GM18907 (cell line): ENCODE measurements around the gene DCTD.

Experiments used
- ATAC-seq: cut with Tn5 transposase; IDR thresholded peaks from one replicate; pipeline ENCODE4 v1.9.1; 2021; ENCODE audit warnings: mild to moderate bottlenecking, moderate library complexity; ENCODE audit not compliant: unreplicated experiment

The DCTD gene

GRCh38 chr4:182895791-182896292 lies 21.3 kb downstream of the DCTD start:
- no peak for ATAC-seq

- ATAC-seq, result no peak
These were observed 22.4 kb downstream of the DCTD start for GRCh38 chr4:182894681-182895275.

GRCh38 chr4:182893474-182894080 lies 23.6 kb downstream of the DCTD start:
- ATAC-seq, result no peak

GRCh38 chr4:182893047-182893446 lies 24.1 kb downstream of the DCTD start:
- no peak for ATAC-seq

DNA sequence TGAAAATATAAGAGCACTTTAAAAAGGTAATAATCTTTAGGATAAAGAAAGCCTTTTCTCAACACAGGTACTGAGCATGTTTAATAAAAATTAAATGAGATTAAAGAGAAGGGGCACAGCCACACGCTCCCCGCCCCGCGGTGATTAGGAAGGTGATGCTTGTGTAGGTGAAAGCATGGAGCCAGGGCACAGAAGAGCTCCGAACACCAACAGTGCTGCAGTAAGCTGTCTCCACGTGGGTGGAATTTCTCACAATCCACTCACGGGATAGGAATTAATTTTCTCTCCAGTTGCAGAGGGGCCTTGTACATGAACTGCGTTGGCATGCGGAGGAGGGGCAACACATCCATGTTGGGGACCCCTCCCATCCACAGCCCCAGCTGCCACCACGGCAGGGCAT lies 27.0 kb downstream of the DCTD start:
- no peak for ATAC-seq

- ATAC-seq, result no peak
These were observed 28.3 kb downstream of the DCTD start for GRCh38 chr4:182888891-182889290.

- no peak for ATAC-seq
These were observed 30.4 kb downstream of the DCTD start for GRCh38 chr4:182886768-182887167.

DNA sequence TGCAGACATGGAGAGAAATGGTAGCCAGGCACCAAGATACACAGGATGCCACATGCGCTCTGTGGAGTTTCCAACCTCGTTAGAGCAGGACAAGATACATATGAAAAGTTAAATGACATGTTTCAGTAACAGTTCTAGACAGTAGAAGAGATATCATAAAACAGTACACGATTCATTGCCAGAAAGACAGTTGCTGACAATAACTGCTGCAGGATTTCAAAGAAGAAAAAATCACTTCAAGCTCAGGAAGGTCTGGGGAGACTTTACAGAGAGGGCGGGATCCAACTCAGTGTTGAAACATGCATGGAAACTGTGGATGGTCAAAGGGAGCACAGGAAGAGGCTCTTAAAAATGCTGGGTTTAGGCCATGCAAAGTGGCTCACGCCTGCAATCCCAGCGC lies 31.0 kb downstream of the DCTD start:
- no peak for ATAC-seq

- ATAC-seq, result no peak
These were observed 31.5 kb downstream of the DCTD start for GRCh38 chr4:182885738-182886077.

DNA sequence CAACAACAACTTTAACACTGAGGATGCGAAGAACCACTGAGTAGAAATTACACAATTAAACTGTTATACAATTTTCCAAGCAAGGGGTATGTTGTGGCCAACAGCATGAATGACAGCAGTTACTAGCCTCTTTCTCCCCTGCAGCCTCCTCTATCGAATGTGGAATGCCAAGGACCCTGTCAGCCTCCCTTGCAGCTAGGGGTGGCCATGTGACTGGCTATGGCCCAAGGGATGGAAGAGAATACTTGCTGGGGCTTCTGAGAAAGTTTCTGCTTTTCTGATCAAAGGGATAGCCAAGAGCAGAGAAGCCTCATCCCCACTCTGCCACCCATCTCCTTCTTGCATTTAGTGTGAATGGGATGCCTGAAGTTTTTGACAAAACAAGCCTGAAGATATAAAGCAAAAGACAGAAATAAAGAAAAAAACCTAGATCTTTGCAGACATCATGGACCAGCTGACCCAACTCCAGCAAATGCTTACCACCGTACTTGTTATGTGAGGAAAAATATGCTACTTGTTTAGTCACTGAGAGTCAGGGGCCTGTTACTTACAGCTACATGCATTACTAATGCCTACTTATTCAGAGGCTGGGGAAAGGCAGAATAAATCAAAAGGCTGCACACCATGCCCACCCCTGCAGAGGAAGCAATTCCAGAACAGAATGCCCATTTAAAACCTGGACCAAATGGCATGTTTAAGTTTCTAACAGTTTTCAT lies 32.0 kb downstream of the DCTD start:
- no peak for ATAC-seq

DNA sequence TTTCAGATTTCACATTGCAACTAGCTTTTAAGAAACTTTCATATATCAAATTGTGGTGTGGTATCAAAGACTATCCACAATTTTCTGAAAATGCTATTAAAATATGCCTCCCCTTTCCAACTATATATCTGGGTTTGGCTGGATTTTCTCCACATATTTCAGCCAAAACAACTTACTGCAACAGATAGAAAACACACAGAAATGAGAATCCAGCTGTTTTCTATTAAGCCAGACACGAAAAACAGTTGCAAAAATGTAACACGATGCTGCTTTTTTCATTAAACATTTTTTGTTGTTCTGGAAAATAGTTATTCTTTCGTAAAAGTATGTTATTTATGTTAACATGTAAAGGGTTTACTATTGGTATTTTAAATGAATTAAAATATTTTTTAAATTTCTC lies 33.1 kb downstream of the DCTD start:
- ATAC-seq, result no peak

DNA sequence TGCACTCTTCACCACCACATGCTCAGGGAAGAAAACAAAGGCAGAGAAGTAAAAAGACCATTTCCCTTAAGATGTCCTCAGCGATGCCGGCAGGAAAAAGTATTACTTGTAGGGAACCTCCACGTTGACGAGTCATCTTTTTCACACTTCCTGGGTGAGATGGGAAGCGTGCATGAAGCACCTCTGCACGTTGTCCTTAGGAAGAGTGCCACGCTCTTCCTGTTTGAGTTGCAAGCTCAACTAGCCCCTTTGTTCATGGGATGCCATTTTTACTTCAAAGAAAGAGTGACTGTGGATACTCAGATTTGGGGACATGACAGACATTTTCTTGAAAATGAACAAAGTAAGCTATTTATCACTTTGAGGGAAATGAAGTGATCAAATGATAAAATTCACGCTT lies 33.8 kb downstream of the DCTD start:
- ATAC-seq, result no peak

DNA sequence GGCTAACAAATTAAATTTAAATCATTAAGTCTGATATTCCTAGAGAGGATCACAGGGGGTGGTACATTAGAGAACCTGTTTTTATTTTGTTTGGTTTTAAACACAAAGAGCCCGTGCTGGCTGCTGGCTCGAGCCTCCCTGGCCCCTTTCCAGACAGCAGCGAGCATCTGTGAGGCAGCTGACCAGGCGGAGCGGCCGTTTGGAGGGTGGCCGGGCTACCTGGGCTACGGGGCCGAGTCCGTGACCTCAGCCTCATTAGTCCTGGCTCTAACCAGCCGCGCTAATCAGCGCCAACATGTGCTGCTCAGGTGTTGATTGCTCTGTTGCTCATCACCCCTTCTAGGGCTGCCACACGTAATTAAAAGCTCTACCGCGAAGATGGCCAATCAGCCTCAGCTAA lies 35.3 kb downstream of the DCTD start:
- no peak for ATAC-seq

DNA sequence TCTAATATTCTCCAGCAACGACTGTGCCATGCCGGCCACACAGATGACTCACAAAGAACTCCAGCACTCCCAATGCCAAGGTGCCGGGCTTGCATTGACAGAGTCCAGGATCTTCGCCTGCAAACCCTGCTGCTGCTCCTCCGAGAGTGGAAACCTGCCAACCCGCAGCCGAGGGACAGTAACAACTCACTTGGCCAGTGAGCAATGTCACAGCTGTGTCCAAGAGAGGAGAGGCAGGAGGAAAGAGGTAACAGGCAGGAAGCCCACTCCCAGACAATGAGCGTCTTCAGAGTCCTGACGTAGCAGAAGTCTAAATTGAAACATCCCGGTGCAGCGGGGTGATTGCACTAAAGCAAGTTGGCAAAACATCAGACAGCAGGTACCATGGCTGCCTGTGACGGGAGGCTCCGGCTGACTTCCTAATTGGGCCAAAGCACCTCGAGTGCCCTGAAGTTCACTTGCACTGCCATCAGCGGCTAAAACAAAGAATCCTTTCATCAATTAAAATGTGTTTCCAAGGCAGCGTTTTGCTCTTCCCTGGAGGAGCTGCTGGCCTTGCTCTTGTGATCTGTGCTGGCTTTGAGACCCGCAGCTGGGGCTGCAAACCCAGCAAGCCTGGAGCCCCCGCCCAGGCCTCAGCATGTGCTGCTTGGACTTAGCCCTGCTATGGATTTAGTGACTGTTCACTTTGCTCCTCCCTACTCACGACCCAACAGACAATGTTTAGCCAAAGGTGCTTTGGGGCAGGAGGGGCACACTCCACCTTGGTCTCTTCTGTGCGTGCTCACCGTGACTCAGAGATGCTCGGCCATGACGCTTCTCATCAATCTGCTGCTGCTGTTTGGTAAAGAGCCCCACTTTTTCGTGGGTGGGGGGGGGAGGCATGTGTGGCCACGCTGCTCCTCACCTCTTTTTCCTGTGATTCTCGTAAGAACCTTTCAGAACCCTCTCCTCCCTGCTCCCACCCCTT lies 36.5 kb downstream of the DCTD start:
- ATAC-seq, result no peak

DNA sequence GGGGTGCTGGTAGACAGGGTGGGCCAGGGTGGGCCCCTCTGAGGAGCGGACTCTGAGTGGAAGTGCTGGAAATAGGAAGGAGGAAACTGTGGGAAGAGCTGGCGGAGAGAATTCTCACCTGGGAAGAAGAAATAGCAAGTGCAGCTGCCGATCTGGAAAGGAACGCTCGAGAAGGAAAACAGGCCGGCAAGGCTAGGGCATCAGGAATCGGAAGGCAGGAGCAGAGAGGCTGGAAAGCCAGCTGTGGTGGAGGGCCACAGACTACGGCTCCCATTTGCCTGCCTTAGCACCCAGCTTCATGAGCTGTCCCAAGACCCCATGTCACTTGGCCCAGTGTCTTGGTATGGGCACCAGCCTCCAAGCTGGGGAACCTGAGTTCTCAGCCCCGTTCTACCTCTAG lies 37.3 kb downstream of the DCTD start:
- no peak for ATAC-seq

DNA sequence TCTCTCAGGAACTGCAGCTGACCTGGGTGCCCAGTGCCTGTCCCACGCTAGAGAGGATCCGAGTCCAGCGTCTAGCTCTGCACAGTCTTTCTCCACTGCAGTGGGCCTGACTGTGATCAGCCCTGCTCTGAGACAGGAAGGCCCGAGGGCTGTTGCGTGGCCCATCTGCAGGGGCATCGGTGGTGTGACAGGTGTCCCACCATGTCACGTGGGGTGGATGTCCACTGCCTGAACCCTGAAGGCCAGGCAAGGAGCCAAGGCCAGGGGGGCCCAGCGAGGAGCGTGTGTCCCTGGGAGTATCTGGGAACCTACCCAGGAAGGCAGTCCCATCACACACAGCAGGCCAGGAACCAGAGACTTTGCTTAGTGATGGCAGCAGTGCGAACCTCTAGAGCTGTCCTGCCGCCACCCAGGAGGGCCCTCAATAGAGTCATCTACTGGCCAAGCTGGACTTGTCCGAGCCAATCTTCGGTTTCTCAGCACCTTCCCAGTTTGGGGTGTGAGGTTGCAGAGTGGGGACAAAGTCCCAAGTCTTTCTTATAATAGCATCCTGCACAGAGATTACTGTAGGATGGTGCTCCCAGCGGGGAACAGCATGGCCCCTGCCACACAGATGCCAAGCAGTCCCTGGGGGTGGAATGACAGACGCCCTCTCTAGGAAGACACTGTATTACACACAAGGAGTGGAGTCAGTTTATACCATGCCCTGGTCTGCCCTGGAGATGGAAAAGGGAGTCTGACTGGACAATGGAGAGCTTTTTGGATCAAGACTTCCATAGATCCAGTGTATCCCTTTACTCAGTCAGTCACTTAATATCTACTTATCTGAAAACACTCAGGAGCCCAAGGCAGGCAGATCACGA lies 38.3 kb downstream of the DCTD start:
- no peak for ATAC-seq

DNA sequence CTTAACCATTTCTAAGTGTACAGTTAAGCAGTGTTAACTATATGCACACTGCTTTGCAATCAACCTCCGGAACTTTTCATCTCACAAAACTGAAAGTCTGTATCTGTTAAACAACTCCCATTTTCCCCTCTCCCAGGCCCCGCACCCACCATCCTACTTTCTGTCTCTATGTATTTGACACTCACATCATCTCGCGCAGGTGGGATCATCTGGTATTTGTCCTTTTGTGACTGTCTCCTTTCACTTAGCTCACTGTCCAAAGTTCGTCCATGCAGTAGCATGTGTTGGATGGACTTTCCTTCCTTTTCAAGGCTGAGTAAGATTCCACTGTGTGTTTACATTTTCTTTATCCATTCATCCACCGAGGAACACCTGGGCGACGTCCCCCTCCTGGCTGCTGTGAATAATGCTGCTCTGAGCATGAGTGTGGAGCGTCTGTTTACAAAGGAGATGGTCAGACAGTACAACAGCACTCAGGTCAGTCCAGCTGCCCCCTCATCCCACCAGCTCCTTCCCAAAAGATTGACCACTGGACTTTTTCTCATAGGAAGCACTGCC lies 39.8 kb downstream of the DCTD start:
- ATAC-seq, result no peak

DNA sequence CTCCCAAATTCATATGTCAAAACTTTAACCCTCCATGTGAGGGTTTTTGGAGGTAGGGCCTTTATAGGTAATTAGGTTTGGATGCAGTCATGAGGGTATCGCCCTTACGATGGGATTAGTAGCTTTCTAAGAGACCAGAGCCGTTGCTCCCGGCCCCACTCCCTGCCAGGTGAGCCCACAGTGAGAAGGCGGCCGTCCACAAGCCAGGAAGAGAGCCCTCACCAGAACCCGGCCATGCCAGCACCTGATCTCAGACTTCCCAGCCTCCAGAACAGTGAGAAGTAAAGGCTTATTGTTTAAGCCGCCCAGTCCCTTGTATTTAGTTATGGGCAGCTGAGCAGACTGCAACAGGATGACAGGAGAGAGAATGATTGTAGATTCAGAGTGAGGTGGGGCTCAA lies 40.8 kb downstream of the DCTD start:
- no peak for ATAC-seq

- no peak for ATAC-seq
These were observed 41.5 kb downstream of the DCTD start for GRCh38 chr4:182875453-182876405.
